Articular chondrocyte of knee joint (primary cell): Measurements from ENCODE around the gene HOATZ. TPM values are rescaled to one million over a fixed set of nuclear protein-coding genes. Genes with fewer than 3 reads are reported as not detected.
A peak's percentile ranks its signal among the peaks of the same experiment; 100 is the strongest.

Experiments
- small RNA-seq: library from RNA; depleted of rRNA; stranded (forward); fragments of <200 nt; gene quantifications from one replicate; pipeline ENCODE3, GENCODE V24; 2012
- total RNA-seq: library from RNA; depleted of rRNA; stranded (reverse); fragments of >200 nt; gene quantifications from 2 replicates; pipeline ENCODE4 v1.2.3, GENCODE V29; 2012

The HOATZ gene
- not detected in 2 replicates for total RNA-seq

GRCh38 chr11:111514216-111515031 lies at the start of gene HOATZ:
Gene HOATZ, plus strand, starts transcription at chr11:111514778. Its CDS starts 7 bp downstream, at chr11:111514785.

GRCh38 chr11:111512296-111513239 lies 2.0 kb upstream of the HOATZ start, which contains the start of gene BTG4:
Gene BTG4, minus strand, starts transcription at chr11:111512386. Its CDS starts 13,610 bp downstream, at chr11:111498776.

GRCh38 chr11:111540114-111540936 lies 25.7 kb downstream of the HOATZ start, which contains the start of gene LAYN:
Gene LAYN, plus strand, starts transcription at chr11:111540720. Its CDS starts 124 bp downstream, at chr11:111540844.

Small RNA genes within 50 kb of the gene (small RNA-seq; reads per million reads assigned to genes)
- gene MIR34B (33.9 reads per million, percentile 96 among the genes with 10 or more reads in this experiment), gene MIR34C (26.0 reads per million, percentile 96 among the genes with 10 or more reads in this experiment)

Other genes with a start within 250 kb of the HOATZ start
- gene POU2AF3, start 216.2 kb upstream of the HOATZ start, total RNA-seq = not detected in 2 replicates
- not detected in 2 replicates for gene POU2AF1, start 135.5 kb upstream of the HOATZ start, total RNA-seq
- gene BTG4, start 2.4 kb upstream of the HOATZ start, total RNA-seq = not detected in 2 replicates
- gene LAYN, start 25.9 kb downstream of the HOATZ start, total RNA-seq = 61.5 and 62.7 TPM in 2 replicates
- gene SIK2, start 87.7 kb downstream of the HOATZ start, total RNA-seq = 24.9 and 29.1 TPM in 2 replicates